ENCODE data around the gene CCSER1.
"Not testable (repeated sequence)": the region's sequence is repeated elsewhere in the genome, so short reads cannot be mapped to it uniquely, and the experiment has no call there.

Gene CCSER1

DNA sequence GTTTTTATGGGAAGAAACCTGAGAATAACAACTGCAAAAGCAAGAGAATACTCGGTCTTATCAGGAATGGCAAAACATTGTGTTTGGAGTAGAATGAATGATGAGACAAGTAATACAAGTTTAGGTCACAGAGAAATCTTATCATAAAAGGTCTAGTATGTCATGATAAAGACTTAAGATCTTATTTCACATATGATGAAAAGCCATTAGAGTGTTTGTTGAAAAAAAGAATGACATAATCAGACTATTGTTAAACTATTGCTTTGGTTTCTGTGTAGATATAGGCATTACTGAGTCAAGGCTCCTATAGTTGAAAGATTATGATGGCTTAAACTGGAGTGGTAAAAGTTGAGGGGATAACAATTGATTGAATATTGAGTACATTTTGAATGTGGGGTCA, 603.6 kb downstream of the CCSER1 start:
- no peak for DNase-seq

DNA sequence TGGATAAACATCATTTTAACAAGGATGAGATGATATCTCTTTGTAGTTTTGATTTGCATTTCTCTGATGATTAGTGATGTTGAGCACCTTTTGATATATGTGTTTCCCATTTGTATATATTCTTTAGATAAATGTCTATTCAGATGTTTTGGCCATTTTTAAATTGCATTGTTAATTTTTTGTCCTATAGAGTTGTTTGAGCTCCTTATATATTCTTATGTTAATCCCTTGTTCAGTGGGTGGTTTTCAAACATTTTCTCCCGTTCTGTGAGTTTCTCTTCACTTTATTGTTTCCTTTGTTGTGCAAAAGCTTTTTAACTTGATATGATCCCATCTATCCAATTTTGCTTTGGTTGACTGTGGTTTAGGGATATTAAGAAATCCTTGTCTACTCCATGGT, 606.0 kb downstream of the CCSER1 start:
- no peak for DNase-seq

DNA sequence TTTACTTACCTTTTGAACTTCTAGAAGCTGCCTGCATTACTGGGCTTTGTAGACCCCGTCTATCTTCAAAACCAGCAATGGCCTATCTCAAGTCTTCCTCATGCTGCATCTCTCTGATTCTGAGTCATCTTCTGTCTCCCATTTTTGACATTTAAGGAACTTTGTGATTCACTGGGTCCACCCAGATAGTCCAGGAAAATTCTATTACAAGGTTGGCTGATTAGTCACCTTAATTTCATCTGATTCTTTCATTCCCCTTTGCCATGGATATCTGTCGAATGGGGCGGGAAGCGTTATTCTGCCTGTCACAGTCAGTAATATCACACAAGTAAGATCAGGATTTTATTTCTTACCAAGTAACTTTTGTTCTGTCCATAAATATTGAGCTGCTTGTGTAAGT, 618.0 kb downstream of the CCSER1 start:
- DNase-seq = no peak

DNA sequence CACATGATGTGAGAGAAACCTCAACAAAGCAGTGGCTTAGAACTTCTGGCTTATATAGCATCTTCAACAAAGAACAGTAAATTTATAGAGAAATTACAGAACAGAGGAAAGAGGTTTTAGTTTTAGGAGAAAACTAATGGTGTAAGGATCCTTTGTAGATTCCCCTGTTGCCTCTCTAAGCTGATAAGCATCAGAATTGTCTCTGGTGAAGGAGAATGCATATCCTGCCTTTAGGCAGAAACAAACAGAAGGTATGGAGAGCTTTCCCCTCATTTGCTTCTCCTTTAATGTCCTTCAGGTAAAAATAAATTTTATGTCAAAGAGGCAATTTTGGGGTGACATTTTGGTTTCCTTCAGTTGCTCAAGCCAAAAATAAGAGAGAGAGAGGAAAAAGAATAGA, 625.9 kb downstream of the CCSER1 start:
- DNase-seq = no peak

DNA sequence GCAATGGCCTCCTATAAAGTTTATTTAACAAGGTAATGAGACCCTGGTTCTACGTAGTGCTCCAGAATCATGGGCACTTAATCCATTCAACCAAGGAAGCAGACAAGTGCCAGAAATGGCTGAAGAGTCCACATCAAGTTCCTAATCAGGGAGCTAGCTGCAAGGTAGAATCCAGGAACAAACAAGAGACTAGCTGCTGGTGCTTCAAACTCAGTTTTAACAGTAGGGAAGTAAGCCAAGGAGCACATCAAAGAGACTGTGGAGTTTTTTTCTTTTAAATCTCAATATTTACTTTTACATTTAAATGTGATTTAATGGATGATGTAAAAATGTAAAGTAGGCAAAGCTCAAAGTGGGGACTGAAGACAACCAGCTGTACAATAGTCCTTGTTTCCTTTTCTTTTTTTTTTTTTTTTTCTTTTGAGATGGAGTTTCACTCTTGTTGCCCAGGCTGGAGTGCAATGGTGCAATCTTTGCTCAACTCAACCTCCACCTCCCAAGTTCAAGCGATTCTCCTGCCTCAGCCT, 630.4 kb downstream of the CCSER1 start:
- no peak for DNase-seq

DNA sequence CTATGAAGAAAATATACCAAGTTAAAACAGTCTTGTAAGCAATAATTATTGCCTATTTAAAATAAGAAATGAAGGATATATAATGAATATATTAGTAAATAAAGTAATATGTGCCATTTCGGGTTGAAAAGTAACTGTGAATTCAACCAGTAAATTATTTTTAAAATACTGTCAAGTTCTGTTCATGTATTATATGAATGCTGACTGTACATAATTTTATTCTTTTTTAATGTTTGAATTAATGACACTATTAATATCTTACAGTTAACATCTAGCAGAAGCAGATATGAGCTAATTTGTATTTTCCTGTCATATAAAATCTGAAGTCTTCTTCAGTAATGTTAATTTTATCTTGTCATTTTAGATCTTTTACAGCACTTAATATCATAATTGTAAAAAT, 632.9 kb downstream of the CCSER1 start:
- DNase-seq = no peak

DNA sequence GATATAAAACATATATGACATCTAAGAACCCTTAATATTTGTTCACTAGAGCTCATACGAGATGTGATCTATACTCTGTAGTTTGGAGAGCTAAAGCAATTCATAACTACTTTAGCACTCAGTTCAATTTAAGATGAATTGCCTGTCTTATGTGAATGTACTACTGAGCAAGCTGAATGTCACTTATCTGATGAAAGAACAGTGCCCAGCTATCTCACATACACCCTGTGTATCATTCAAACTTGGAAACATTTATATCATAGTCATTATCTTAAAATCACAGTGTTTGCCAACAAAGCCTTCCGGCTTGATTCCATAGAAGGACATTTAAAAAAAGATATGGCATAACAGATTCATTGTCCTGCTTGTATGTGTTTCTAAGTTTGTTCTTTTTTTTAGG, 639.6 kb downstream of the CCSER1 start:
- no peak for DNase-seq

DNA sequence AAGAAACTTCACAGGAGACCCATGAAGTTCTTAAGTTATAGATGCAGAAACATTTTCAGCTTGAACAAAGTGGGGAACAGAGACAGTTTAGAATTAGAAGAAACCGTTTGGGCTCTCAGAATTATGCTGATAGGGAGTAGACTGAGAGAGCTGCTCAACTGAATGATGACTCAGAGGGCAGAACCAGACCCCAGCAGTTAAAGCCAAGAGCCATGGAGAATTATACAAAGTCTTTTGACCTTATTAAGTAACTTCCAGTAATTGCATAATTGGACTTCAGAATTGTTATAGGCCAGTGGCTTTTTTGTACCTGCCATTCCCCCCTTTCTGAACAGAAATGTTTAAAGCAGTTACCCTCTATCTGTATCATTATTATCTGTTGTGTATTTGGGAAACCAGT, 642.1 kb downstream of the CCSER1 start:
- DNase-seq = no peak

DNA sequence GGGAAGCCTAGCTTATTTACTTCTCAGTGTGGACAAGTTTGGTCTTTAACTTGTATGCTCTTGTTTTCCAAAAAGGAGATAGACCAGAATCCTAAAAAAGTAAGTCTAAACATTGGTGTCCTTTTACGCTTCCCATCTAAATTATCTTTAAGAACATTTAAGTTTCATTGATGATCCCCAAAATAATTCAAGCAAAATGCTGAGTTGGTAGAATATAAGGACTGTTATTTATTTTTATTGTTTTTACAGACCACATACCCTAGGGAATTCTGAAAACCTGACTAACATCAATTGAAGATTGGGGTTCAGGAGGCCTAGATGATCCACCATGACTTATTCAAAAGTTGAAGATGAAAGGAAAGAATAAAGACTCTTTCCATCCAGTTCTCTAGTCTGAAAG, 653.0 kb downstream of the CCSER1 start:
- no peak for DNase-seq

DNA sequence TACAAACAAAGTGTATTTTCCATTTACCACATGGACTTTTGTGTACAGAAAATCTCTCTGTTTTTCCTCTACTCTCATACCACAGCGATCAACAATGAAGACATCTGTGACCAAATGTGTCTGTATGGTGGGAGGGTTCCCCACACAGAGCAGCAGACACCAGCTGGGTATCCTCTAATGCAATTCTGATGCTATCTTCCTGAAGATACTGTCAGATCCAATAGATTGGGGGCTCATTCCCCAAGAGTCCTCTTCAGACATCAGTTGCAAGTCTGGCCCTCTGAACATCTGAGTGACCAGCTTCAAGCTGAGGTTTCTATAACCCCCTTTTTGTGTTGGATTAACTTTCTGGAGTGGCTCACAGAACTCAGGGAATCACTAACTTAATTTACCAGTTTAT, 659.4 kb downstream of the CCSER1 start:
- DNase-seq = no peak

DNA sequence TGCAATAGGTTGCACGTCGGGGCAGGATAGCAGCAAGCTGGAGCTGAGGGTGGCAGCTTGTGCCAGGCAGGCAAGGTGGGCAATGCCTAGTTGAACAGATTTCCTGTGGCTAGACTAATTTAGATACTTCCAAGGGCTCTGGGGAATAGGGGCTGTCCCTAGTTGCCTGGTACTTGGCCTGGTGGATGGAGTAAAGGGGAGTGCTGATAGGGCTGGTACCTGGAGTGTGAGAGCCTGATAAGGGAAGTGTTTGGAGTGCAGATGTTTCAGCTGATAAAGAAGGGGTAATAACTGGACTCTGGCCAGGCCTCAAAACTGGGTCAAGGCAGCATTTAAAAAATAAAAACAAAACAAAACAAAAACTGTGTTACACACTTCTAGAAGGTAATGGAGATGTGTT, 665.5 kb downstream of the CCSER1 start:
- DNase-seq = no peak

DNA sequence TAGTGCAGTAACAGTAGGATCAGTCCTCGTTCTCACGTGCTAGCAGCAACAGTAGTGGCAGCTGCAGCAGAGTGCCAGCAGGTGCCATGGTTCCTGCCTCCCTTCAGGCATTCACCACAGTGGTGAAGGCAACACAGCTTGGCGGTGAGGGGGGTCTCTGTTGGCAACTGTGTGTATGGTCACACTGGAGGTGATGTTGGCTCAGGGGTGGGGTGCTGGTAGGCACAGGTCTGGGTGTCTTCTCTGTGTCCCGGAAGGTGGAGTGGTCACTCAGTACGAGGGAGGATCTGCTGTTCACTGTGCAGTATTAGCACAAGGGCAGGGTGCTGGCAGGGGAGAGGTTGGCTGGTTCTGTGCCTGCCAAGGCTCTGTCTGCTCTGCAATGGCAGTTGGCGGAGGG, 671.8 kb downstream of the CCSER1 start:
- DNase-seq = no peak

DNA sequence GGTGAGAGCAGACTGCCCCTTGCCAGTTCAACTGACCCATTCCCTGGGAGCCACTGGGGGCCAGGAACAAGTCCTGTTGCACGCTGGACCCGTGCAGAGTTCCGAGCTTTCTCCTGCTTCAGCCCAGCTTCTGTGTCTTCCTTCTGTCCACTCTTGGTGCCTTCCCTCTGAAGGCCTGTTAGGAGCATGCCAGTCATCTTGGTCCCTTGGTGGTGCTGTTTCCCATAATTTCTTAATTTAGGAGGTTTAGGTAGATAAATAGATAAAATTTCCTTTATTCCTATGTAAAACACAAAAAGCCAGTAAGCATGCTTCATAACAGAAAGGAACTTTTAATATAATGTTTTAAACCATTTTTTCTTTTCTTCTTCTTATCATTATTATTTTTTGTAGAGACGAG, 672.7 kb downstream of the CCSER1 start:
- no peak for DNase-seq

DNA sequence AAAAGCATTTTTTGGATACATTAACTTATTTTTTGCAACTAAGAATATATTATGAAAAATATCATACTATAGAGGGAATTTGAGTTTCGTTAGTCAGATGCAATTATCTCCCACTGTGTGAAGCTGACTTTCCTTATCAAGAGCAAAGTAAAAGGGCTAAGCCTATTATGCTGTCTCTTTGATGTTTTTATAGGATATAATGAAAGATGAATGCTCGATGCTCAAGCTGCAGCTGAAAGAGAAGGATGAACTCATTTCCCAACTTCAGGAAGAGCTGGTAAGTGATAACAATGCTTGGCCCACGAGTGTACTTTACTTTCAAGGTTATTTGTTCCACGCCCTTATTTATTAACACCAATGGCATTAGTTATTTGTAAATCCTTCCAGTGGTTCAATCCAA, 688.4 kb downstream of the CCSER1 start:
- DNase-seq = no peak

DNA sequence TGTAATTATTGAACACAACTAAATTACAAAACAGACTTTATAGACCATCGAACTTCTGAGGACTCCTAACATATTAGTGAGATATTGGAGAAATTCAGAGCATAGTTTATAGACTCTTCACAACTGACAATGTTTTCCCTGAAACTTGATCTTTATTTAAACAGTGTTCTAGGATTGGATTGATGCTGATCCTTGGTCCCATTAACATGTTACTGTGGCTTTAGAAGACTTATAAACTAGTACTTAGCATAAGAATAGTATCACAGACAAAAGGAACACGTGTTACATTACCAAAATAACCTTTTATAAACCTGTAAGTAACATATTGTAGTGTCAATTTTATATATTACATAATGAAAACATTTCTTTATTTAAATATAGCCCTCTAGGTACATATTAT, 689.6 kb downstream of the CCSER1 start:
- DNase-seq = no peak

DNA sequence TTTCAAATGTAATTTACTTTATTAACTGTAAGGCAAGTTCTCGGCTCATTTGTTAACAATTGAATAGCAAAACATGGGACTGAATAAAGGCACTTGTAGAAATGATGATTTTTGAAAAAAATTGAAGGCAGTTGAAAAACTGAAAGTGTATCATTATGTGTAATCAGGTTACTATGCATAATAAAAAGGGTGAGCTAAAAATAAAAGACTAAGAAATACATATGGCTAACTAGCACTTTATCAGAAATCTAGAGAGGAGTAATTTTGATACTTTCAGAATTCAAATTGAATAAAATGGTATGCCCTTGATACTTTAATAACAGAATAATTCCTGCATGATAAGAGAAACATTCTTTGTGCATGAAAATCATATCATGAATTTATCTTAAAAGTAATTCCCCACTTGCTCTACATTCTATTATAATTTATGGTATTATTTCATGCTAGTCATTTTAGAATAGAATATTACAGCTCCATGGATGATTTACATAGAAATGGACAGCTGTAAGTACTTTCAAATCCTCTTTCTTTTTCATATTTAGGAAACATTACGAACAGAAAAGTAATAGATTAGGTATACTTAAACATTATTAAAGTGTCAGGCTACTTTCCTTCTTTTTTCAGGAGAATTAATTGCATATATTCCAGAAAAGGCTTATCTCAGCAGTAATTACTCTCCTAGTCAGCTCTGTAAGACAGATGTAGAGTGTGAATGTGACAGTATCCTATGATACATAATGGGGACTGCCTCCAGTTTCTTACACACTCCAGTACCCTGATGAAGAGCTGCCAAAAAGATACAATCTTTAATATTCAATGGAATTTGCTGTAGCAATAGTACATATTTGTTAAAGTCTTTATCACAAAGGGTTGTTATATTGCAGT, 697.3 kb downstream of the CCSER1 start:
- DNase-seq = no peak

DNA sequence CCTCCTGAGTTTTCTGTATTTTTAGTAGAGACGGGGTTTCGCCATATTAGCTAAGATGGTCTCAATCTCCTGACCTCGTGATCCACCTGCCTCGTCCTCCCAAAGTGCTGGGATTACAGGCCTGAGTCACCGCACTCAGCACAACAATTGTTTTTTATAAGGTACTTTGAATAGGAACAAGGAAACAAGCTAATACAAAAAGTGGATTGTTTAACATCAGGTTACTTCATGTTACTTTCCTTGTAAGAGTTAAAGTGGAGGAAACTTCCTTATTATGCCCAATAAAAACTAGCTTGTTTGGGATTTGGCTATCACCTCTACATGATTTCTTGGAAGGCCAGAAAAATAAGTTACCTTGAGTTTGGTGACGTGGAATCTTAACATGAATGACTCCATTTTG, 698.7 kb downstream of the CCSER1 start:
- no peak for DNase-seq

DNA sequence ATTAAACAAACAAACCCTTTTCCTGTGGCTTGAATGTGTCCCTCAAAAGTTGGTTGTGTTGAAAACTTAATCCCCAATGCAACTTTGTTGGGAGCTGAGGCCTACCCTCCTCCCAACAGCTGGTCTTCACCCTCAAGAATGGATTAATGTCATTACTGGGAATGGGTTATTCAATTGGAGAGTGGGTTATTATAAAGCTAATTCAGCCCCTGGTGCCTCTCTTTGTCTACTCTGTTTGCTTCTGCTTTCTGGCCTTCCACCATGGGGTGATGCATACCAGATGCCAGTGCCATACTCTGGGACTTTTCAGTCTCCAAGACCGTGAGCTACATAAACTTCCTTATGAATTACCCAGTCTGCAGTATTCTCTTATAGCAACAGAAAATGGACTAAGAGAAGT, 706.5 kb downstream of the CCSER1 start:
- DNase-seq = no peak

DNA sequence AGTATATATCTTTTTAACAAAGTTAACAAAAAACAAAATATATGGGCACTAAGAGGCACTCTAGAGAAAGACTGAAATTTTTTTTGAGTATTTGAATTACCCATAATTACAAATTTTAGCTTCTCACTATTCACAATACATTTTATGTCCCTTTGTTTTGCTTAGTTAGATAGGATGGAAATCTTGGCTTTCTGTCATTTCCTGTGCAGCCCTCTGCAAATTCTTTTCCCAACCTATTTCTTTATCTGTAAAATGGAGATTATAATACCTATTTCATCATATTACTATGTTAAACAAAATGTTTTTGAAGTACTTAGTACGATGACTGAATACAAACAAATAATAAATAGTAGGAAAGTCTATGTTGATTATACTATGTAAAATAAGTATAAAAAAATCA, 710.0 kb downstream of the CCSER1 start:
- no peak for DNase-seq

DNA sequence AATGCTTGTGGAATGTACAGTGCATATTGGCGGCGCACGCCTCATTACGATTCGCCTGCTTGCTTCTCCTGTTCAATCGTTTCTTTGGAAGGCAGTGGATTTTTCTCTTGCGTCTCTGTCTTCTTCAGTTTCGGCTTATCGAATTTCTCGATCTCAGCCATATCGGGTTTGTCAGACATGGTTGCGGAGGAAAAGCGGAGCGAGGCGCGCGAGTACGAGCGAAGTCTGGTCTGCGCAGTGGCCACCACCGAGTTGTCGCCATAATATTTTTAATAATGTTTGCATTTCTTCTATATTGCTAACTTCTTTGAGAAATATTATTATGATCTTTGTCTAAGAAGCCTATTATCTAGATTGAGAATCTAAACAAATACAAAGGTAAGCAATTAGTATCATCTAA, 711.7 kb downstream of the CCSER1 start:
- DNase-seq = not testable (repeated sequence)

DNA sequence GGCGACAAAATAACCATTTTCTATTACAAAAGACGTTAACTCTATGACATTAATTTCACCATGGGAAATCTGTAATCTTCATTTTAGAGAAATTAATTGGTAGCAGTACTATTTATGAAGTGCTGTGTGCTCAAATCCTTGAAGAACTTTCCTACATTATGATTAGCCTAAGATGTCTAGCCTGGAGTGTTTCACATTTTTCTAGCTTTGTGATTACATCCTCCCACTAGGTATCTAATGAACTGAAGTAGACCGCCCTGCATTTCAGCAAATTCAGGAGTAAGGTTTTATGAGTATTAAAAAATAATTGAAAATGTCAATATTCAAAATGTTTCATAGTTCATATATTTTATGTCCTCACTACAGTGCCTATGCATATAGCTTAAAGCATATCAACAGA, 713.1 kb downstream of the CCSER1 start:
- no peak for DNase-seq

DNA sequence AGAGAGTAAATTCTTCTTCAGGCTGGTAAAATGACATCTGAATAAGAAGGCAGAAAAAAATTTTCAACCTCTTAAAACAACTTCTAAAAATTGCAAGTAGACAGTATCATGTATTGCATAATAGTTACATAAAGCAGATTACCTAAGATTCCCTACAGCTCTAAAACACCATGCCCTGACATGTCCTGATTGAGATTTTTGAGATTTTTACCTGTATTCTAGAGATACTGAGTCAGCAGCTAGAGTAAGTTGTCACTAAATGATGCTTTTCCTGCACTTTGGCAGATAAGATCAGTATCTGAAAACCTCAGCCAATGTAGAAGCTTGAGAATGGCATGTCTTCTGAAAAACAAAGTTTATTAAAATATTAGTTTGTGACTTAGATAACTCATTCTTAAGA, 713.6 kb downstream of the CCSER1 start:
- DNase-seq = no peak

DNA sequence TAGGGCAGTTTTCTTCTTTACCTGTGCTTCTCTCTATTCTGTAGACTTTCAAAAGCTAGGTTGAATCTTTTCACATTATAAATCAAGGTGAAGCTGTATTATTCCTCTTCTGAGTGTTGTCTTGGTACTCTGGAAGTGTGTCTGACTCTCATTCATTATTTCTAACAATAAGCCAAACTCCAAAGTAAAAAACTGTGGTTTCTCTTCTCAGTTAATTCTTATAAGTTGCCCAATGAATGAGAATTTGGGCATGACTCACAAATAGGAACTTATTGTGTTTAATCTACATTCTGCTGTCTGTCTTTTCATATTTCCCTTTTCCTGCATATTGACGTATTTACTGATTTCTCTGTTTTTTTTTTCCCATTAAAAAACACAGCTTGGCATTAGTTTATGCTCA, 714.5 kb downstream of the CCSER1 start:
- no peak for DNase-seq

DNA sequence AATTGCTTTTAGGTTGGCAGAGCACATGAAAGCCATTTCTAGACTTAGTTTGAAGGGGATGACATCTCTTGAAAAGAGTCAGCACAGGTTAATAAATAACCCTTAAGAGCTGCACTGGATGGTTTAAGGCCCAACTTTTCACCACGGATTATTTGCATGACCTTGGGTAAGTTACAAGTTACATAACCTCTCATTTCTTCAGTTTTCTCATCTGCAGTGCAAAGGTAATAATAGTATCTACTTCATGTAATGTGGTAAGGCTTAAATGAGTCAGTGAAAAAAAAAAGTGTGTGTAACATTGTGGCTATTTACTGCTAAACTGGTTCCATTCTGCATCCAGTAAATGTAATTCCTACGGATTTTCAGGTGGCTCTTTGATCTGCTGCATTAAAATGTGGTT, 715.8 kb downstream of the CCSER1 start:
- no peak for DNase-seq

DNA sequence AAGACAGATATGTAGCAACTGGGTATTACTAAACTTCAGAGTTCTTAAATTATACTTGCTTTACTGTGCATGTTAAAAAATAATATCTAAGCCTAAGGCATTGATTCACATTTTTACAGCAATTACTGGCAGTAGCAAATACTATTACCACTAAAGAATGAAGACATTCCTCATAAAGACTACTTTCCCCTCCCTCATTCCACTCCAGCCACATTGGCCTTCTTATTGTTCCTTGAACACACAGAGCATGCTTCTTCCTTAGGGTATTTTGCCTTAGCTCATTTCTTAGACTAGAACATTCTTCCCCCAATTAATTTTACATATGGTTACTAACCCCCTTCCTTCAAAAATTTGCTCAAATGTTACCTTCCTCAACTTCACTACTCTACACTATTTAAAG, 717.0 kb downstream of the CCSER1 start:
- DNase-seq = no peak

Measured in activated CD4-positive, CD25-positive, alpha-beta regulatory T cell treated with anti-CD3 and anti-CD28 coated beads, Interleukin-2, amount 50 U/mL, for 72 hours (primary cell).